ENCODE data around the gene GAK. TPM values are rescaled to one million over a fixed set of nuclear protein-coding genes. Genes with fewer than 3 reads are reported as not detected.

The GAK gene
- total RNA-seq: 56.5 and 58.2 TPM in 2 replicates

DNA sequence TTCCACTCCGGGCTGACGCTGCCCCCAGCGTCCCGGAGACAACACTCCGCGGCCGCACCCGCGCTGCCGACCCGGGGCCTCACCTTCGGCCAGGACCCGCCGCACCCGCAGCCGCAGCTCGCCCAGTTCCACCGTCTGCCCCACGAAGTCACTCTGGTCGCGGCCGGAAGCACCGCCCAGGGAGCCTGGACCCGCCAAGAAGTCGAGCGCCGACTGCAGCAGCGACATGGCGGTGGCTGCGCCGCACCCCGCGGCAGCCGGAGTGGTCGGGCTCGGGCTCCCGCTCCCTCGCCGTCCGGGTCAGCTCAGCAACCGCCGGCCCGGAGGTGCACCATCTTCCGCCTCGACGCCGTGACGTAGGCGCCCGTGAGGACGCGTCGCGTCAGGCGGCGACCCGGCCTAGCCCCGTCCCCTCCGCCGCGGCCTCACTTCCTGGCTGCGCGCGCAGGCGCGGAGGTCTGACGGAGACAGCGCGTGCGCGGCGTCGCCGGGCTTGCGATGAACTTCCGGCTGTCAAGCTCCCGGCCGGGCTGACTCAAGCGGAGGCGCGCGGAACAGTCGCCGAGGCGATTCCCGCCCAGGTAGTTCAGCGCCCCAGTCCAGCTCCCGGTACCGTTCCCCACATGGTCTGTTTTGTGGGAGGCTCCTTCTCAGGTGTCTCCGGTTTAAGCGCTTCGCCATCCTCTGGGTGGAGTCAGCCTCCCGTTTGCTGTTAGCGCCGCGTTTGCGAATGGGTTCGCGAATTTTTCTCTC lies at the start of gene GAK, which contains the start of gene TMEM175:
GAK (minus strand) TSS at position 357 of the 753 bp plus-strand sequence; CDS start at position 228, 129 bp downstream.
TMEM175 (plus strand) TSS at position 501 of the 753 bp plus-strand sequence. CDS start 15,280 bp downstream, outside the sequence.

DNA sequence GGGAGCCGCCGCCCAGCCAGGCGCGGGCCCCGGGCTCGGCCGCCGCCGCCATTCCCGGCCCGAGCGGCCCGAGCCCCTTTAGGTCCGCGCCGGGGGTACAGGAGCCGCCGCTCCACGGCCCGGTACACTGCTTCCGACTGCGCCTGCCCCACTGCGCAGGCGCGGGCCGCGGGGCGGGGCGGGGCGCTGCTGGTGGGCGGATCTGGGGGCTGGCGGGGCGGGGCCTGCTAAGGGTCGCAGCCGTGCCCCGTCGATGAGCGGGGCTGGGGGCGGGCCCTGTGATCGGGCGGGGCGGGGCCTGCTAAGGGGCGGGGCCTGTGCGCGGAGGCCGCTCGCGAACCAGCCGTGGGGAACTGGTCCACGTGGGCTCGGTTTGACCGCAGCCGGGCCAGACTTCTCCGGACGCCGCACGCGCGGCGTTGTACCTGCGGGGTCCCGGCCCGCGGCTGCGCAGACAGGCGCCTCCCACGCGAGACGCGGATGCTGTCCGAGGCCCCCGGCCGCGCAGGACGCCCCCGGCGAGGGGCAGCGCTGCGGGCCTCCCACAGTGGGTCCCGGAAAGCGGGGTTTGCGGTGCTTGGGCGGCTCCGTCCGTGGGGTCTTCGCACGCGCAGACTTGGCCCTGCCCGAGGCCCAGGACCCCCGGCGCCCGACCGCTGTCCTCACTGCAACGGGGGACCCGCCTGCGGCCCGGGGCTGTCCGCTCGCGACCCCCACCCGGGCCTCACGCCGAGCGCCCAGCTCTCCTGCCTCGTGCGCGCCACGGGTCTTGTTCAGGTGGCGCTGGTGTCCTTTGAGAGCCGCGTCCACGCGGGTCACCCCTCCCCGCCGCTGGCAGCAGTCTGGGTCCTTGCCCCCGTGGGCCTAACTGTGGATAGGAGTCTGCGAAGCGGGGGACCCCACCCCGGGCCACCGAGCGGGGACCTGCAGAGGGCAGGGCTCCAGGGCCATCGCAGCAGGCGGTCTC lies 41.6 kb upstream of the GAK start, which contains the start of gene DGKQ:
DGKQ (minus strand) TSS at position 139 of the 967 bp plus-strand sequence; CDS start at position 52, 87 bp downstream.

DNA sequence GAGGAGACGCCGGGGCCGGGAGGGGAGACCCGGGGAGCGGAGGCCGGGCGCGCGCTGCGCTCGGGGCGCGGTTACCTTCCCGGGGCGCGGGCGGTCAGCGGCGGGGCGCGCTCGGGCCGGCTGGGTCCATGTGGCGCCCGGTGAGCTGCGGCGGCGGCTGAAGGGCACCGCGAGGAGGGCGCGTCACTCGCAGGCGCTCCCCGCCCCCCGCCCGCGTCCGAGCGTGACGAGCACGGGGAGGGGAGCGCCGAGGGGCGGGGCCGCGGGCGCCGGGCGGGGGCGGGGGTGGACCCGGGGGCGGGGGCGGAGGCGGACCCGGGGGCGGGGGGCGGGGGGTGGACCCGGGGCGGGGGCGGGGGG lies 106.2 kb downstream of the GAK start, which contains the start of gene CPLX1:
CPLX1 (minus strand) TSS at position 159 of the 360 bp plus-strand sequence. CDS start 1,607 bp downstream, outside the sequence.

Other genes starting within 250 kb of the GAK start
- gene SLC49A3, start 243.2 kb downstream of the GAK start, total RNA-seq: 9.0 and 11.0 TPM in 2 replicates
- gene PCGF3, start 226.5 kb downstream of the GAK start, total RNA-seq: 25.6 and 53.5 TPM in 2 replicates
- gene CPLX1, start 106.2 kb downstream of the GAK start, total RNA-seq: not detected in 2 replicates
- 20.3 and 20.7 TPM in 2 replicates for gene TMEM175, start 144 bp upstream of the GAK start, total RNA-seq
- 8.2 and 12.4 TPM in 2 replicates for gene DGKQ, start 41.3 kb upstream of the GAK start, total RNA-seq
- 27.7 and 30.1 TPM in 2 replicates for gene IDUA, start 54.7 kb upstream of the GAK start, total RNA-seq
- gene SLC26A1, start 61.1 kb upstream of the GAK start, total RNA-seq: 0.15 TPM in 1 of 2 replicates, not detected in the other
- 26.2 and 34.8 TPM in 2 replicates for gene FGFRL1, start 79.3 kb upstream of the GAK start, total RNA-seq
- gene RNF212, start 181.2 kb upstream of the GAK start, total RNA-seq: 0.37 and 1.3 TPM in 2 replicates
- gene SPON2, start 240.3 kb upstream of the GAK start, total RNA-seq: 253 and 255 TPM in 2 replicates